SH-SY5Y (cell line): ENCODE measurements around the gene RREB1.

Experiments used
- GATA2 ChIP-seq: IDR thresholded peaks from 2 replicates; pipeline ENCODE4 v1.6.1; 2011; ENCODE audit warnings: mild to moderate bottlenecking, low read depth, low read length
- GATA3 ChIP-seq: IDR thresholded peaks from 2 replicates; pipeline ENCODE4 v1.6.1; 2011; ENCODE audit warnings: low read depth, mild to moderate bottlenecking, low read length, moderate library complexity

Gene RREB1

GRCh38 chr6:7139835-7140470 is 32.2 kb downstream of the RREB1 start:
- no peak for TF ChIP-seq GATA3
- TF ChIP-seq GATA2: no peak

- no peak for TF ChIP-seq GATA2
These were observed 33.0 kb downstream of the RREB1 start for GRCh38 chr6:7140631-7141378.

- no peak for TF ChIP-seq GATA3
- no peak for TF ChIP-seq GATA2
These were observed 34.6 kb downstream of the RREB1 start for GRCh38 chr6:7142228-7142801.

GRCh38 chr6:7142918-7143475 is 35.2 kb downstream of the RREB1 start:
- TF ChIP-seq GATA3: no peak
- TF ChIP-seq GATA2: no peak

GRCh38 chr6:7143476-7143974 is 35.8 kb downstream of the RREB1 start:
- TF ChIP-seq GATA3 (no peak), GATA2 (no peak)

GRCh38 chr6:7144872-7145584 is 37.3 kb downstream of the RREB1 start:
- TF ChIP-seq GATA2: no peak
- TF ChIP-seq GATA3: no peak

GRCh38 chr6:7145585-7145884 is 37.8 kb downstream of the RREB1 start:
- TF ChIP-seq GATA2 (no peak), GATA3 (no peak)

- TF ChIP-seq GATA2 (no peak), GATA3 (no peak)
These were observed 38.4 kb downstream of the RREB1 start for GRCh38 chr6:7145885-7146828.

GRCh38 chr6:7147051-7147671 is 39.4 kb downstream of the RREB1 start:
- TF ChIP-seq GATA2: no peak

- no peak for TF ChIP-seq GATA2
- no peak for TF ChIP-seq GATA3
These were observed 40.5 kb downstream of the RREB1 start for GRCh38 chr6:7148100-7148822.

GRCh38 chr6:7150381-7151064 is 42.8 kb downstream of the RREB1 start:
- TF ChIP-seq GATA2: no peak
- TF ChIP-seq GATA3: no peak

- TF ChIP-seq GATA3 (no peak), GATA2 (no peak)
These were observed 43.6 kb downstream of the RREB1 start for GRCh38 chr6:7151381-7151780.
